ENCODE results near the gene CLCN4. TPM values are rescaled to one million over a fixed set of nuclear protein-coding genes. Genes with fewer than 3 reads are reported as not detected.

Gene CLCN4
- total RNA-seq, 1 experiment from 2014 or later = 6.9 TPM

- Histone ChIP-seq H2BK5ac (ENCODE audit: insufficient read length, low read length) (no peak overlapping the region), H2AFZ (ENCODE audit: low read length) (no peak overlapping the region), H2AK5ac (ENCODE audit: insufficient read length, low read length) (no peak overlapping the region), H3T11ph (ENCODE audit: low read length) (no peak overlapping the region), H2BK20ac (ENCODE audit: low read depth, low read length, poor library complexity, severe bottlenecking) (no peak overlapping the region), H3K79me2 (ENCODE audit: insufficient read depth, low read length) (no peaks in the 10 kb centered on the region), H2BK15ac (ENCODE audit: low read depth, low read length) (no peak overlapping the region), H3K9me3 (ENCODE audit: control insufficient read depth, low read depth, low read length) (no peaks in the 10 kb centered on the region), H4K8ac (replicated peaks; ENCODE audit: insufficient read length, low read depth, low read length) (no peak overlapping the region), H2BK12ac (ENCODE audit: insufficient read length, low read depth, low read length) (no peak overlapping the region), H3K4me2 (ENCODE audit: insufficient read depth, insufficient read length, low read length) (no peak overlapping the region), H4K91ac (ENCODE audit: insufficient read length, low read depth, low read length) (no peak overlapping the region), H3K27ac (ENCODE audit: insufficient read length, low read depth, low read length) (no peak overlapping the region), H4K5ac (ENCODE audit: insufficient read length, low read depth, low read length) (no peak overlapping the region), H4K20me1 (ENCODE audit: control insufficient read depth, insufficient read depth, insufficient read length) (no peaks in the 10 kb centered on the region), H3K79me1 (ENCODE audit: insufficient read depth, low read depth, low read length, poor library complexity, severe bottlenecking) (no peaks in the 10 kb centered on the region), H3K9ac (ENCODE audit: extremely low read depth, insufficient read length, low read length) (no peak overlapping the region), H3K18ac (ENCODE audit: insufficient read length, low read depth, low read length) (no peak overlapping the region), H3K23me2 (ENCODE audit: insufficient read length, low read depth, low read length, poor library complexity, severe bottlenecking) (no peaks in the 10 kb centered on the region), H3K4ac (ENCODE audit: low read depth, low read length) (no peak overlapping the region), H3K56ac (ENCODE audit: insufficient read length, low read depth, low read length) (no peak overlapping the region), H2BK120ac (ENCODE audit: low read depth, low read length, poor library complexity, severe bottlenecking) (no peak overlapping the region), H3K4me1 (ENCODE audit: insufficient read depth, low read length) (no peaks in the 10 kb centered on the region), H3K14ac (ENCODE audit: insufficient read depth, low read length) (no peak overlapping the region), H3K23ac (ENCODE audit: insufficient read length, low read depth, low read length) (no peak overlapping the region), H3K27me3 (ENCODE audit: insufficient read depth, low read length) (no peaks in the 10 kb centered on the region)
- no peaks in the 10 kb centered on the region for H3K4me1 Mint-ChIP-seq
- H3K9me3 Mint-ChIP-seq = peaks cover 50 to 53% of the 10 kb centered on the region in 2 experiments
- H3K36me3 Mint-ChIP-seq (ENCODE audit: insufficient read depth in 1 of 3, low read depth in 3 of 3) = peaks cover 2 to 21% (median 8%) of the 10 kb centered on the region in 3 experiments
- no peak overlapping the region for H3K27ac Mint-ChIP-seq
- H3K4me3 Mint-ChIP-seq = no peak overlapping the region
- DNase-seq = no peak
- 0 out of 2 replicates have a peak, but pooled peaks cover 3% of the 10 kb centered on the region for H3K27me3 Mint-ChIP-seq (ENCODE audit: low read depth)
- WGBS (ENCODE audit: extremely low coverage, insufficient read length, low lambda C conversion rate) = no CpG with 5 or more reads among the region's 1 CpG
- TF ChIP-seq, protein P1, sequence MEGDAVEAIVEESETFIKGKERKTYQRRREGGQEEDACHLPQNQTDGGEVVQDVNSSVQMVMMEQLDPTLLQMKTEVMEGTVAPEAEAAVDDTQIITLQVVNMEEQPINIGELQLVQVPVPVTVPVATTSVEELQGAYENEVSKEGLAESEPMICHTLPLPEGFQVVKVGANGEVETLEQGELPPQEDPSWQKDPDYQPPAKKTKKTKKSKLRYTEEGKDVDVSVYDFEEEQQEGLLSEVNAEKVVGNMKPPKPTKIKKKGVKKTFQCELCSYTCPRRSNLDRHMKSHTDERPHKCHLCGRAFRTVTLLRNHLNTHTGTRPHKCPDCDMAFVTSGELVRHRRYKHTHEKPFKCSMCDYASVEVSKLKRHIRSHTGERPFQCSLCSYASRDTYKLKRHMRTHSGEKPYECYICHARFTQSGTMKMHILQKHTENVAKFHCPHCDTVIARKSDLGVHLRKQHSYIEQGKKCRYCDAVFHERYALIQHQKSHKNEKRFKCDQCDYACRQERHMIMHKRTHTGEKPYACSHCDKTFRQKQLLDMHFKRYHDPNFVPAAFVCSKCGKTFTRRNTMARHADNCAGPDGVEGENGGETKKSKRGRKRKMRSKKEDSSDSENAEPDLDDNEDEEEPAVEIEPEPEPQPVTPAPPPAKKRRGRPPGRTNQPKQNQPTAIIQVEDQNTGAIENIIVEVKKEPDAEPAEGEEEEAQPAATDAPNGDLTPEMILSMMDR (conservative IDR thresholded peaks at IDR 0.05) = no peak; the same call in 2 of the 3 replicates
Measured at GRCh38 chrX:10217198-10217597, 60.4 kb downstream of the CLCN4 start.
